Right hindlimb (tissue), 1 donor: ENCODE results near the gene LRP5.
"Not testable (repeated sequence)": the region's sequence is repeated elsewhere in the genome, so short reads cannot be mapped to it uniquely, and the experiment has no call there.

Experiments
- DNase-seq: peaks from one replicate; pipeline ENCODE4 v3.0.0-alpha.2; 2018

The LRP5 gene

GRCh38 chr11:68329978-68330699 is 17.7 kb downstream of the LRP5 start:
- DNase-seq, result peak; percentile 69

- peak; percentile 27 for DNase-seq
Measured at GRCh38 chr11:68330700-68331337, 18.4 kb downstream of the LRP5 start.

GRCh38 chr11:68331338-68331947 is 19.1 kb downstream of the LRP5 start:
- peak; percentile 50 for DNase-seq

GRCh38 chr11:68332186-68332585 is 19.8 kb downstream of the LRP5 start:
- peak; percentile 17 for DNase-seq

GRCh38 chr11:68333173-68333572 is 20.8 kb downstream of the LRP5 start:
- DNase-seq, result no peak

GRCh38 chr11:68334923-68335322 is 22.5 kb downstream of the LRP5 start:
- no peak for DNase-seq

- no peak for DNase-seq
Measured at GRCh38 chr11:68335683-68336082, 23.3 kb downstream of the LRP5 start.

- DNase-seq, result no peak
Measured at GRCh38 chr11:68336716-68337115, 24.3 kb downstream of the LRP5 start.

- no peak for DNase-seq
Measured at GRCh38 chr11:68337399-68337835, 25.0 kb downstream of the LRP5 start.

GRCh38 chr11:68338051-68338780 is 25.8 kb downstream of the LRP5 start:
- no peak for DNase-seq

- no peak for DNase-seq
Measured at GRCh38 chr11:68340003-68340767, 27.8 kb downstream of the LRP5 start.

GRCh38 chr11:68340784-68341556 is 28.6 kb downstream of the LRP5 start:
- no peak for DNase-seq

GRCh38 chr11:68341557-68342458 is 29.4 kb downstream of the LRP5 start:
- DNase-seq, result no peak

GRCh38 chr11:68342459-68343158 is 30.2 kb downstream of the LRP5 start:
- DNase-seq, result no peak

- no peak for DNase-seq
Measured at GRCh38 chr11:68343761-68344256, 31.4 kb downstream of the LRP5 start.

GRCh38 chr11:68344821-68345220 is 32.4 kb downstream of the LRP5 start:
- not testable (repeated sequence) for DNase-seq

- DNase-seq, result no peak
Measured at GRCh38 chr11:68345776-68346461, 33.5 kb downstream of the LRP5 start.

GRCh38 chr11:68346462-68346790 is 34.0 kb downstream of the LRP5 start:
- no peak for DNase-seq

GRCh38 chr11:68347345-68347744 is 35.0 kb downstream of the LRP5 start:
- no peak for DNase-seq
